Effector memory CD4-positive, alpha-beta T cell (primary cell): ENCODE data around the gene CACNA1C.

Experiments
- DNase-seq, 3 donors: peaks; one replicate each; pipeline ENCODE4 v3.0.0-alpha.2; 2020
- H3K27ac ChIP-seq: 2 replicates; pipeline ENCODE4 v1.7.0; 2013; ENCODE audit warnings: mild to moderate bottlenecking, low read length, moderate library complexity; ENCODE audit not compliant: insufficient read depth, poor library complexity, severe bottlenecking
- H3K27me3 ChIP-seq: replicated peaks from 2 replicates; pipeline ENCODE4 v1.7.0; 2013; ENCODE audit warnings: mild to moderate bottlenecking, low read length; ENCODE audit not compliant: insufficient read depth, control insufficient read depth, poor library complexity, severe bottlenecking
- H3K36me3 ChIP-seq: 2 replicates; pipeline ENCODE4 v1.7.0; 2013; ENCODE audit warnings: mild to moderate bottlenecking, low read length, moderate library complexity; ENCODE audit not compliant: control insufficient read depth, insufficient read depth
- H3K4me1 ChIP-seq: 2 replicates; pipeline ENCODE4 v1.7.0; 2013; ENCODE audit warnings: low read length, mild to moderate bottlenecking; ENCODE audit not compliant: control insufficient read depth, insufficient read depth, poor library complexity, severe bottlenecking
- H3K4me3 ChIP-seq: 2 replicates; pipeline ENCODE4 v1.7.0; 2013; ENCODE audit warnings: low read length, low read depth, mild to moderate bottlenecking; ENCODE audit not compliant: insufficient read depth, poor library complexity, severe bottlenecking
- H3K9me3 ChIP-seq: 2 replicates; pipeline ENCODE4 v1.7.0; 2013; ENCODE audit warnings: mild to moderate bottlenecking, low read length, moderate library complexity; ENCODE audit not compliant: control insufficient read depth

The CACNA1C gene

GRCh38 chr12:2075508-2076195 lies 22.9 kb downstream of the CACNA1C start:
- no peaks in the 10 kb centered on the region for H3K36me3 ChIP-seq
- H3K4me3 ChIP-seq = no peak overlapping the region
- H3K4me1 ChIP-seq = no peaks in the 10 kb centered on the region
- no peaks in the 10 kb centered on the region for H3K9me3 ChIP-seq
- peaks cover 3% of the 10 kb centered on the region for H3K27me3 ChIP-seq
- no peak for DNase-seq
- no peak overlapping the region for H3K27ac ChIP-seq

GRCh38 chr12:2076196-2076570 lies 23.4 kb downstream of the CACNA1C start:
- H3K4me3 ChIP-seq = no peak overlapping the region
- DNase-seq = no peak
- H3K4me1 ChIP-seq = no peaks in the 10 kb centered on the region
- no peaks in the 10 kb centered on the region for H3K36me3 ChIP-seq
- no peaks in the 10 kb centered on the region for H3K9me3 ChIP-seq
- peaks cover 3% of the 10 kb centered on the region for H3K27me3 ChIP-seq
- H3K27ac ChIP-seq = no peak overlapping the region

DNA sequence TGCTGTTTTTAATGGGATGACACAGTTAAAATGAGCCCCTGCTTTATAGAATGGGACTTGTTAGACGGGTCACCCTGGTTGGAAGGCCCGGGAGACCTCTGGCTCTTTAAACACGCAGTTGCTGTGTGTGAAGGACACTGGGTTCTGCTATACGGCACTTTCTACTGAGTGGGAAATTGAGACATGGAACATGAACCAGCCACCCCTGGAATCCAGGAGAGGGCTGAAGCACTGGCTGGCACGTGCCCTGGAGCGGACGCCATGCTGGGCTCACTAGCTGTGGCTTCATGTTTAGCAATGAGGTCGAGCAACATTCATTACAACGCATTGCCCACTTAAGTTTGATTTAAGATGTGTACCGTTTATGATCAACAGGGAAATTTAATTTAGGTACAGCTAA lies 23.9 kb downstream of the CACNA1C start:
- peaks cover 3% of the 10 kb centered on the region for H3K27me3 ChIP-seq
- DNase-seq = no peak
- no peaks in the 10 kb centered on the region for H3K4me1 ChIP-seq
- no peaks in the 10 kb centered on the region for H3K9me3 ChIP-seq
- H3K4me3 ChIP-seq = no peak overlapping the region
- no peaks in the 10 kb centered on the region for H3K36me3 ChIP-seq
- no peak overlapping the region for H3K27ac ChIP-seq

DNA sequence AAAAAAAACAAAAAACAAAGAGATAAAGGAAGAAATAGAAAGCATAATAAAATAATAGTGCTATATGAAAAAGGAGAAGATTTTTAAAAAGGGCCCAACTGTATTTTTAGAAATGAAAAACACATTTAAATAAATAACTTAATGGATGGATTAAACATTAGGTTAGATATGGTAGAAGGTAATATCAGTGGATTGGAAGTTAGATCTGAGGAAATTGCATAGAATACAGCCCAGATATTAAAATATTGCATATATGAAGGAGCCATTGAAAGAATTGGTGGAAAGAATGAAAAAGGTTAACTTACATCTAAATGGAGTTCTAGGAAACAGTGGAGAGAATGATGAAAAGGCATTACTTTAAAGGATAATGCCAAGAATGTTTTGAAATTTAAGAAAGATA lies 27.8 kb downstream of the CACNA1C start:
- Histone ChIP-seq H3K4me3 (no peak overlapping the region), H3K9me3 (no peaks in the 10 kb centered on the region), H3K4me1 (no peaks in the 10 kb centered on the region), H3K27ac (no peak overlapping the region), H3K27me3 (no peaks in the 10 kb centered on the region), H3K36me3 (no peaks in the 10 kb centered on the region)
- DNase-seq = no peak

- Histone ChIP-seq H3K27ac (no peak overlapping the region), H3K27me3 (no peaks in the 10 kb centered on the region), H3K36me3 (no peaks in the 10 kb centered on the region), H3K4me3 (no peak overlapping the region), H3K4me1 (no peaks in the 10 kb centered on the region), H3K9me3 (no peaks in the 10 kb centered on the region)
- no peak for DNase-seq
Observed at GRCh38 chr12:2082321-2082720, 29.5 kb downstream of the CACNA1C start.

GRCh38 chr12:2083008-2083407 lies 30.2 kb downstream of the CACNA1C start:
- Histone ChIP-seq H3K36me3 (no peaks in the 10 kb centered on the region), H3K27me3 (no peaks in the 10 kb centered on the region), H3K4me3 (no peak overlapping the region), H3K4me1 (no peaks in the 10 kb centered on the region), H3K27ac (no peak overlapping the region), H3K9me3 (no peaks in the 10 kb centered on the region)
- DNase-seq = no peak

DNA sequence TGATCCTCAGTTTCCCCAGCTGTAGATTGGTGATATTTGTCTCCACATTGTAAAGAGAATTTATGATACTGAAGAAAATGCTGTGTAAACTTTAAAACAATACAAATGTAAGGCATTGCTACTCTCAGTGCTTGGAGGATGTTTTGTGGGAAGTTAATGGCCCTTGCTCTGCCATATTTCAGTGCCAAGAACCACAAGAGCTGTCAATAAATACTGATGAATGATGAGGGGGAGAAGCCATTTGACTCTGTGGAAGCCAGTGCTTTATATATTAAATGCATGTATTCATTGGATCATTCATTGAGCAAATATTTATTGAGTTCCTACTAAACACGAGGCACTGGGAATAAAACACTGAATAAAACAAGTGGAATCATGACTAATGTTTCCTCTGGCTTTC lies 30.8 kb downstream of the CACNA1C start:
- Histone ChIP-seq H3K27me3 (no peaks in the 10 kb centered on the region), H3K4me3 (no peak overlapping the region), H3K36me3 (no peaks in the 10 kb centered on the region), H3K9me3 (no peaks in the 10 kb centered on the region), H3K4me1 (no peaks in the 10 kb centered on the region), H3K27ac (no peak overlapping the region)
- no peak for DNase-seq

GRCh38 chr12:2084553-2085296 lies 31.9 kb downstream of the CACNA1C start:
- Histone ChIP-seq H3K27me3 (no peaks in the 10 kb centered on the region), H3K36me3 (no peaks in the 10 kb centered on the region), H3K27ac (no peak overlapping the region), H3K4me1 (no peaks in the 10 kb centered on the region), H3K4me3 (no peak overlapping the region), H3K9me3 (no peaks in the 10 kb centered on the region)
- DNase-seq = no peak

DNA sequence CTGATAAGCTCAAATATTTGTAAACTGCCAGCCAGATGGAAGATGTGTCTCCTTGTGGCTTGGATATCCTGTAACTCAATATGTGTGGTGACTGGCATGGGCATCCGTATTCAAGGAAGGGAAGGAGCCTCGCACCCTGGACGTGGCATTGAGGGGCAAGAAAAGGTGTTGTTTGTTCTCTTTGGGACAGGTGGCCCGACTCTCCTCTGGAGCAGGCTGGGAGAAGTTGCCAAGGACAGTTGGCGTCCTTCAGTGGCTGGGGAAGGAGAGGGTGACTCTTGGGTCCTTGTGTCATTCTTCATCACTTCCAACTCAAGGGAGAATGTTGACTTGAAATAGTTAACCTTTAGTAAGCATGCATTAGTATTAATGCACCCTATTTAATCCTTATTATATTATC lies 39.6 kb downstream of the CACNA1C start:
- no peak overlapping the region for H3K4me3 ChIP-seq
- no peak for DNase-seq
- no peak overlapping the region for H3K27ac ChIP-seq
- H3K36me3 ChIP-seq = no peaks in the 10 kb centered on the region
- H3K4me1 ChIP-seq = no peaks in the 10 kb centered on the region
- no peaks in the 10 kb centered on the region for H3K27me3 ChIP-seq
- H3K9me3 ChIP-seq = no peaks in the 10 kb centered on the region

DNA sequence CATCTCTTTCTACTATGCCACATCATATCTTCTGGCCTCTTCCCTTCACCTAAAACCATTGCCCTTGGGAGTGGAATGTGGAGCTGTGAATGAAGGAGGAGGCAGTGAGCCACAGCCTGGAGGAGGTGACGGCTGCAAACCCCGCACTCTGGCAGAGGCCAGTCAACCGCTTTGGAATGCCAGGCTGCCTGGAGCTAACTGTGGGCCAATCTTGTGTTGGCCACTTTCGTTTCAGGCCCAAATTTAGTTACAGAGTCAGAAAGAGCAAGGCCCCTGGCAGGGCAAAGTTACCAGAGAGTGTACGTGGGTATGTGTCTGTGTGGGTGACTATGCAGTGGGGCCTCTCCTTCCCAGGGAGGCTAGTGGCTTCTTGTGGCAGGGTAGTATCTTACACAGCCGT lies 40.1 kb downstream of the CACNA1C start:
- no peaks in the 10 kb centered on the region for H3K4me1 ChIP-seq
- H3K9me3 ChIP-seq = no peaks in the 10 kb centered on the region
- no peak for DNase-seq
- H3K4me3 ChIP-seq = no peak overlapping the region
- H3K36me3 ChIP-seq = no peaks in the 10 kb centered on the region
- no peak overlapping the region for H3K27ac ChIP-seq
- H3K27me3 ChIP-seq = no peaks in the 10 kb centered on the region
